ENCODE measurements around the gene AK8. TPM values are rescaled to one million over a fixed set of nuclear protein-coding genes. Genes with fewer than 3 reads are reported as not detected.

Gene AK8
- total RNA-seq, 1 experiment from 2014 or later, result 0.88 TPM

GRCh38 chr9:132708239-132708638, 169.8 kb downstream of the AK8 start:
- no TSS peak for BruUV-seq (replicated peaks)
- CTCF ChIA-PET, result no interaction called here
- Histone ChIP-seq H3K36me3 (ENCODE audit: control insufficient read depth, insufficient read depth, low read length) (no peaks in the 10 kb centered on the region), H3K4me1 (no peaks in the 10 kb centered on the region), H3K27me3 (replicated peaks; ENCODE audit: control insufficient read depth, insufficient read depth, low read length) (no peaks in the 10 kb centered on the region), H3K9me3 (0 out of 2 replicates have a peak, but pooled peaks cover 2% of the 10 kb centered on the region), H3K4me3 (ENCODE audit: low read depth, low read length) (no peak overlapping the region)
- Mint-ChIP-seq H3K27me3 (ENCODE audit: insufficient read depth, unreplicated experiment) (no peaks in the 10 kb centered on the region), H3K36me3 (ENCODE audit: insufficient read depth, unreplicated experiment) (peaks cover 6% of the 10 kb centered on the region), H3K4me1 (ENCODE audit: low read depth, unreplicated experiment) (no peaks in the 10 kb centered on the region), H3K4me3 (ENCODE audit: unreplicated experiment) (no peak overlapping the region), H3K9me3 (ENCODE audit: unreplicated experiment) (peaks cover 12% of the 10 kb centered on the region), H3K27ac (ENCODE audit: unreplicated experiment) (no peak overlapping the region)
- no peak for TF ChIP-seq CTCF (IDR thresholded peaks at IDR 0.05; ENCODE audit: insufficient read depth in 1 of 2, low read depth in 1 of 2, low read length in 1 of 2, severe bottlenecking in 1 of 2, unreplicated experiment in 1 of 2)
- no peak for DNase-seq
- intact Hi-C loops (cut with micrococcal nuclease; ENCODE audit: unreplicated experiment), result no loop called here
- POLR2A ChIA-PET, result no interaction called here

- Histone ChIP-seq H3K4me3 (ENCODE audit: low read depth, low read length) (no peak overlapping the region), H3K27me3 (replicated peaks; ENCODE audit: control insufficient read depth, insufficient read depth, low read length) (no peaks in the 10 kb centered on the region), H3K36me3 (ENCODE audit: control insufficient read depth, insufficient read depth, low read length) (no peaks in the 10 kb centered on the region), H3K4me1 (no peaks in the 10 kb centered on the region), H3K9me3 (peaks cover 19% of the 10 kb centered on the region)
- H3K27me3 Mint-ChIP-seq (ENCODE audit: insufficient read depth, unreplicated experiment), result no peaks in the 10 kb centered on the region
- ChIA-PET POLR2A (no interaction called here), CTCF (no interaction called here)
- H3K4me3 Mint-ChIP-seq (ENCODE audit: unreplicated experiment), result no peak overlapping the region
- intact Hi-C loops (cut with micrococcal nuclease; ENCODE audit: unreplicated experiment), result no loop called here
- H3K36me3 Mint-ChIP-seq (ENCODE audit: insufficient read depth, unreplicated experiment), result peaks cover 6% of the 10 kb centered on the region
- no TSS peak for BruUV-seq (replicated peaks)
- no peak for DNase-seq
- no peak for TF ChIP-seq CTCF (IDR thresholded peaks at IDR 0.05; ENCODE audit: insufficient read depth in 1 of 2, low read depth in 1 of 2, low read length in 1 of 2, severe bottlenecking in 1 of 2, unreplicated experiment in 1 of 2)
- no peaks in the 10 kb centered on the region for H3K4me1 Mint-ChIP-seq (ENCODE audit: low read depth, unreplicated experiment)
- H3K9me3 Mint-ChIP-seq (ENCODE audit: unreplicated experiment), result peaks cover 22% of the 10 kb centered on the region
- no peak overlapping the region for H3K27ac Mint-ChIP-seq (ENCODE audit: unreplicated experiment)
Measured at GRCh38 chr9:132703336-132703735, 174.7 kb downstream of the AK8 start.

GRCh38 chr9:132702254-132702653, 175.8 kb downstream of the AK8 start:
- DNase-seq, result no peak
- Mint-ChIP-seq H3K27ac (ENCODE audit: unreplicated experiment) (no peak overlapping the region), H3K36me3 (ENCODE audit: insufficient read depth, unreplicated experiment) (peaks cover 6% of the 10 kb centered on the region), H3K9me3 (ENCODE audit: unreplicated experiment) (peaks cover 33% of the 10 kb centered on the region), H3K27me3 (ENCODE audit: insufficient read depth, unreplicated experiment) (no peaks in the 10 kb centered on the region), H3K4me1 (ENCODE audit: low read depth, unreplicated experiment) (no peaks in the 10 kb centered on the region), H3K4me3 (ENCODE audit: unreplicated experiment) (no peak overlapping the region)
- POLR2A ChIA-PET, result no interaction called here
- CTCF ChIA-PET, result no interaction called here
- H3K27me3 ChIP-seq (replicated peaks; ENCODE audit: control insufficient read depth, insufficient read depth, low read length), result no peaks in the 10 kb centered on the region
- no peak overlapping the region for H3K4me3 ChIP-seq (ENCODE audit: low read depth, low read length)
- TF ChIP-seq CTCF (IDR thresholded peaks at IDR 0.05; ENCODE audit: insufficient read depth in 1 of 2, low read depth in 1 of 2, low read length in 1 of 2, severe bottlenecking in 1 of 2, unreplicated experiment in 1 of 2), result no peak
- no peaks in the 10 kb centered on the region for H3K4me1 ChIP-seq
- intact Hi-C loops (cut with micrococcal nuclease; ENCODE audit: unreplicated experiment), result no loop called here
- BruUV-seq (replicated peaks), result no TSS peak
- peaks cover 30% of the 10 kb centered on the region for H3K9me3 ChIP-seq
- H3K36me3 ChIP-seq (ENCODE audit: control insufficient read depth, insufficient read depth, low read length), result no peaks in the 10 kb centered on the region

Data from Caco-2 (cell line).